UCSD-AML1 (cell line): Measurements from ENCODE around the gene DRP2.
"Not testable (repeated sequence)": the region's sequence is repeated elsewhere in the genome, so short reads cannot be mapped to it uniquely, and the experiment has no call there.

Source experiments
- DNase-seq: peaks from one replicate; lab custom pipeline; 2025; ENCODE audit not compliant: unreplicated experiment; lab: John Stamatoyannopoulos, UW

The DRP2 gene

DNA sequence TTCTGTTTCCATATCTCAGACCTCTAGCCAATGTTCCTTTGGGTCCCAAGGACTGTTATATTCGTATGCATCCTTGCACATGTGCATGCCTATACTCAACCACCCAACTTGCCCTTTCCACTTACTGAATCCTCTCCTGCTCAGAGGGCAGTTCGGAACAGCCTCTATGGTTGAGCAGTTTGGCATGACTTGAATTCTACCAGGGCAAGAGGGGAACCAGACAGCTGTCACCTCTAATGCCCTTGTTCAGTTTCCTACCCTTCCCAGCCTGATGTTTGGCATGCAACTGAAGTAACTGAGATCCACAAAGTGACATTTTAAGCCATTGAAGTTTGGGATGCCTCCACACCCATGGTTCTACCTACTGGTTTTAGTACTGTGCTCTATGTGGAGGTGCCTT, 17.5 kb downstream of the DRP2 start:
- no peak for DNase-seq

GRCh38 chrX:101241531-101241930, 21.9 kb downstream of the DRP2 start:
- no peak for DNase-seq

DNA sequence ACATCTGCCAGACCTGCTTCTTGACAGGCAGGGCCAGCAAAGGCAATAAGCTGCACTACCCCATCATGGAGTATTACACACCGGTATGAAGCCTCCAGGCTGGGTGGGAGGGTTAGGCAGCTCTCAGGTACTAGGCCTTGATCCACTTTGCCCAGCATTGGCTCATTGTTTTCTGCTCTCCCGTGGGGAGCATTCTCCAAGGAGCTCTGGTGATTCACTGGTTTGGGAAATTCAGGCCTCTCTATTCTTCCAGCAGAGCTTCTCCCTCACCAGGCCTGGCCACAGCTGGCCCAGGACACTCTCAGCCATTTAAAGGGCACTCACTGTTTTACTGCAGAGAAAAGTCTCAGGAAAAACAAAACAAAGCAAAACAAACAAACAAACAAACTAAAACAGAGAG, 33.0 kb downstream of the DRP2 start:
- DNase-seq = no peak

GRCh38 chrX:101257448-101258258, 38.1 kb downstream of the DRP2 start:
- no peak for DNase-seq

DNA sequence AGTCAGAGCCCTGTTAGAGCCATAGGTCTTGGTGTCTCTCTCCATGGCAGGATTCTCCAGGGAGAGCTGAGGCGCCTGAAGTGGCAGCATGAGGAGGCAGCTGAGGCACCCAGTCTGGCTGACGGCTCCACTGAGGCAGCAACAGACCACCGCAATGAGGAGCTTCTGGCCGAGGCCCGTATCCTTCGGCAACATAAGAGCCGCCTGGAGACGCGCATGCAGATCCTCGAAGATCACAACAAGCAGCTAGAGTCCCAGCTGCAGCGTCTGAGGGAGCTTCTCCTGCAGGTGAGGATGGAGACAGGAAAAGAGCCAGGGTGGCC, 38.6 kb downstream of the DRP2 start:
- DNase-seq = no peak

DNA sequence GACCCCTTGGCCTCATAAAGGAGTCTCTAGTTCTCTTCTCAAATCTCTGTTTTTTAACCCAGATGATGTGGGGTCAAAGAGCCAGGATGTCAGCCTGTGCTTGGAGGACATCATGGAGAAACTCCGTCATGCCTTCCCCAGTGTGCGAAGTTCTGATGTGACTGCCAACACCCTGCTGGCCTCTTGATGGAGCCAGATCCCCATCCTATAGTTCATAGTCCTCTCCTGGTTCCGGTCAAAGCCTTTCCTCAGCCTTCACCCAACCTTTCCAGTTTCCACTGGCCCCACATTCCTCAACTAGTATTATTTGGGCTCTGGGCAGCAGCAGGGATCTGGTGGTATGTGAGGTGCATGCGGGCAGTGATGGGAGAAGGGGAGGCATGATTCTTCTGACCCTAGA, 40.8 kb downstream of the DRP2 start:
- DNase-seq = peak; percentile 14

- no peak for DNase-seq
Measured at GRCh38 chrX:101262590-101262989, 43.0 kb downstream of the DRP2 start.

DNA sequence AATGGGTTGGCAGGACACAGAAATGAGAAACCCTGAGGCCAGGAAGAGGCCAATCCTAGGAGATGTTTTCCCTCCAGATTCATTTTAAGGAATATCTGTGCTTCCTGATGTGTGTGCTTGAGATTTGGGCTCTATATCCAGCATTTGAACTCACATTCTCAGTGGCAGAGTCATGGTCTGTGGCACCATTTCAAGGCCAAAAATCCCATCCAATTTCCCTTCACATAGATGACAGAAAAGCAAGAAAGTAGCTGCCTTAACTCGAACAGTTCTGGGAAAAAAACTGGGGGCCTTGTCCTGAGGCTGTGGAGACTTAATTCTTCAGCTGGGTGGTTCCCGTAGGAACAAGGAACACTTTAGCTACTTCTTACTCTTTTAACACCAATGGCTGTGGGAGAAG, 44.2 kb downstream of the DRP2 start:
- no peak for DNase-seq

DNA sequence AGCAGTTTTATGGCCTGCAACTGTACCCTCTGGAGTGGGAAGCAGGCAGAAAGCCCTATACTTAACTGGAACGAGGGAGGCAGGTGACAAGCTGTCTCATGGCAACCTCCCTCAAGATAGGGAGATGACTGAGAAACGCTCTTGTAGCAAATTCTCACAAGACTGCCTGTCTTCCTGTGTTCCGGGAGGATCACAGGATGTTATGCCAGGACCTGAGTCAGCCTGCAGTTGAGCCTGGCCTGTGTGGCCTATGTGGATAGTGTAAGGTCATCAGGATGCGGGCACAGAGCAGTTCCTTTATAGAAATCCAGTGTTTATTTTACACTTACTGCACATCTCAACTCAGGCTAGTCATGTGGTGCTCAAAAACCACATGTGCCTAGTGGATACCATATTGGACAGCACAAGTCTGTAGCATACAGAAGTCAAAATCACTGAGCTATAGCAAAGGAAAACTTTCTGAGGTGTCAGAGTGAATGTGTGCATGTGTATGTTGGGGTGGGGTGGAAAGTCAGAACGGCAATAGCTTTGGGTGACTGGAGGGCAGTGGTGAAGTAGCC, 46.4 kb downstream of the DRP2 start:
- DNase-seq = peak; percentile 15

DNA sequence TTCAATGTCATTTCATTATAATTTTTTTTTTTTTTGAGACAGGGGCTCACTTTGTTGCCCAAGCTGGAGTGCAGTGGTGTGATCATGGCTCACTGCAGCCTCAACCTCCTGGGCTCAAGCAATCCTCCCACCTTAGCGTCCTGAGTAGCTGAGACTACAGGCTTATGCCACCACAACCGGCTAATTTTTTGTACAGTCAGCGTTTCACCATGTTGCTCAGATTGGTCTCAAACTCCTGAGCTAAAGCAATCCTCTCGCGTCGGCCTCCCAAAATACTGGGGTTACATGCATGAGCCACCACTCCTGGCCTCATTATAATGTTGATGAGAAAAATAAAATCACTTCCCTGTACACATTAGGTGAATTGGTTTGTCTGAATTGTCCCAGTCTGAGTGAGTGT, 54.6 kb downstream of the DRP2 start:
- no peak for DNase-seq

DNA sequence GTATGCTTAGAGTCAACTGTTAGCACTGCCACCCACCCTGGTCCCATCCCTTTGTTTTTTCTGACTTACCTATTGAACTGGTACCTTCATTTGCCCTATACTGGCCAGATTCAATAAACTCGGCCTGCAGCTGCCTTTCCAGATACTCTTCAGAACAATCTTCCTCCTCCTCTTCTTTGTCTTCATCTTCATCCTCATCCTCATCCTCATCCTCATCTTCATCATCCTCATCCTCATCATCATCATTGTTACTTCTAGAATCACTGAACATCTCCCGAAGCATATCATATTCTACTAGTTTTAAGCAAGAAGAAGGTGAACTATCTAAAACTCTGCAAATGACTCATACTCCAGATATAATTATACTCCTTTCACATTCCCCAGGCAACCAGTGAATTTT, 56.7 kb downstream of the DRP2 start:
- no peak for DNase-seq

GRCh38 chrX:101287402-101287801, 67.8 kb downstream of the DRP2 start:
- no peak for DNase-seq

GRCh38 chrX:101290957-101291603, 71.5 kb downstream of the DRP2 start, which contains the start of gene TAF7L:
TSS of gene TAF7L (minus strand) at chrX:101291334. CDS start at chrX:101287543, 3,791 bp downstream.
- no peak for DNase-seq

- DNase-seq = not testable (repeated sequence)
Measured at GRCh38 chrX:101295603-101296002, 76.0 kb downstream of the DRP2 start.

DNA sequence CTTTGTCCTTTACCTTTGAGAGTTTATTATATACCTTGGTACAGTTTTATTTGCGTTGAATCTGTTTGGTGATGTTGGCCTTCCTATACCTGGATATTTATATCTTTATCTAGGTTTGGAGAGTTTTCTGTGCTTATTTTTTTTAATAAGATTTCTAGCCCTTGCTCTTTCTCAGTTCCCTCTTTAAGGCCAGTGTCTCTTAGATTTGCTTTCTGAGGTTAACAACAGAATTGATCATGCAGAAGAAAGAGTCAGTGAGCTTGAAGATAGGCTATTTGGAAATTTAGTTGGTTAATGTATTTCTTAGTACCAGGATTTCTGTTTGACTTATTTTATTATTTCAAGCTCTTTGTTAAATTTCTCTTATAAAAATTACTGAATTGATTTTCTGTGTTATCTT, 84.2 kb downstream of the DRP2 start:
- no peak for DNase-seq
